Skeletal muscle satellite cell (primary cell): ENCODE results near the gene KCNMB1.

Source experiments
- H3K27me3 ChIP-seq: 2 replicates; pipeline ENCODE4 v1.7.0; 2013; ENCODE audit warnings: low read length; ENCODE audit not compliant: control insufficient read depth, insufficient read depth
- H3K36me3 ChIP-seq: 2 replicates; pipeline ENCODE4 v1.7.0; 2013; ENCODE audit warnings: mild to moderate bottlenecking, control low read depth, low read length; ENCODE audit not compliant: insufficient read depth
- H3K4me1 ChIP-seq: 2 replicates; pipeline ENCODE4 v1.7.0; 2013; ENCODE audit warnings: low read length; ENCODE audit not compliant: control insufficient read depth, insufficient read depth
- H3K4me2 ChIP-seq: 2 replicates; pipeline ENCODE4 v1.7.0; 2013; ENCODE audit warnings: mild to moderate bottlenecking, low read length
- H3K4me3 ChIP-seq: 2 replicates; pipeline ENCODE4 v1.7.0; 2013; ENCODE audit warnings: low read length
- H3K9ac ChIP-seq: 2 replicates; pipeline ENCODE4 v1.7.0; 2013; ENCODE audit warnings: mild to moderate bottlenecking, low read depth, low read length, moderate library complexity
- H3K9me3 ChIP-seq: replicated peaks from 2 replicates; pipeline ENCODE4 v1.7.0; 2013; ENCODE audit warnings: mild to moderate bottlenecking, control low read depth, low read length

KCNMB1 gene

DNA sequence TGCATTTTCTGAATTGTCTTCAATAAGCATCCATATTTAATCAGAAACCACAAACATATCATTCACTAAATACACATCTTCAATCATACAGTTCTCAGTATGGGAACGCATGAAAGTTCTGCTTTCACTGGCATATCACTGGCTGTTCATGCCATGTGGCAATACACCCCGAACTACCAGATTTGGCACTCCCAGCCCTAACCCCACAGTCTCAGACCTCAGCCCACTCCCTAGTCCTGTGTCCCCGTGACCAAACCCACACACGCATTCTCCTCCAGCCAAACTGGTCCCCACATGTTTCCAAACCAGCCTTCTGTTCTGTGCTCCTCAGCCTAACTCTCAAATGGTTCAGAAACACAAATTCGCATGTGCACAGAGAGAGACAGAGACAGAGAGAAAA, 20.6 kb downstream of the KCNMB1 start:
- H3K4me3 ChIP-seq = no peak overlapping the region
- H3K27me3 ChIP-seq = peaks cover 7% of the 10 kb centered on the region
- H3K9ac ChIP-seq = no peak overlapping the region
- no peaks in the 10 kb centered on the region for H3K36me3 ChIP-seq
- no peaks in the 10 kb centered on the region for H3K4me1 ChIP-seq
- no peak overlapping the region for H3K4me2 ChIP-seq
- no peaks in the 10 kb centered on the region for H3K9me3 ChIP-seq

DNA sequence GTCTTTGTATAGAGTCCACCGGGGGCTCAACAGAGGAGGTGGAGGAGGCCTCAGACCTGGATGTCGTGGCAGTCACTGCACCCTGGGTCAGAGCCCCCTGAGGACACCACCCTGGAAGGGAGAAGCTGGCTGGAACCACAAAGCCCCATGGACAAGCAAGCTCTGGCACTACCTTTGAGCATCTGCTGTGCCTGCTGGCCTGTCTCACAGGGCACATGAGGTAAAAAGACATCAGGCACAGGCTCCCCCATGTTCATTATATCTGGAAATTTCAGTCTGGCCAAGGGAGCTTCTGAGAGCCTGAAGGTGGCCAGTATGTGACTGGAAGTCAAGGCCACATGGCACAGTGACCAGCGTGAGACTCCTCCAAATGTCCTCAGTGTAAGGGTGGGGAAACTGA, 22.9 kb downstream of the KCNMB1 start:
- H3K4me3 ChIP-seq = no peak overlapping the region
- no peak overlapping the region for H3K9ac ChIP-seq
- no peaks in the 10 kb centered on the region for H3K36me3 ChIP-seq
- H3K4me1 ChIP-seq = no peaks in the 10 kb centered on the region
- peaks cover 7% of the 10 kb centered on the region for H3K27me3 ChIP-seq
- H3K9me3 ChIP-seq = no peaks in the 10 kb centered on the region
- H3K4me2 ChIP-seq = no peak overlapping the region

DNA sequence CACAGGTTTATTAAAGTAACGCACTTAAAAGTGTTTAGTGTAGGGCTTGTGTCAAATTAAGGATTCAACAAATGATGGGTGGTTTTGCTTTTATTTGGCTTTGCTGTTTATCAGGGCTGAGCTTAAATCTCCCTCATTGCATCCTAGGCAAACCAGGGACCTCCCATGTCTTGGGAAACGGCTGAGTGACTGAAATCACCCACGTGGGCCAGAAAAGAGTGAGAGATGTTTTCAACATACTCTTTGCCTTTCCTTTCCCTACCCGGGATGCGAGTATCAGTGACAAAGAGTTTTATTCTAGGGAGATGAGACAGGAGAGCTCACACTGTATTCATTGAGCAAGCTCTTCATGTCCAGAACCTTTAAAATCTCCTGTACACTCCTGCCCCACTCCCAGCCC, 23.3 kb downstream of the KCNMB1 start:
- no peak overlapping the region for H3K9ac ChIP-seq
- peaks cover 5% of the 10 kb centered on the region for H3K27me3 ChIP-seq
- H3K4me1 ChIP-seq = no peaks in the 10 kb centered on the region

DNA sequence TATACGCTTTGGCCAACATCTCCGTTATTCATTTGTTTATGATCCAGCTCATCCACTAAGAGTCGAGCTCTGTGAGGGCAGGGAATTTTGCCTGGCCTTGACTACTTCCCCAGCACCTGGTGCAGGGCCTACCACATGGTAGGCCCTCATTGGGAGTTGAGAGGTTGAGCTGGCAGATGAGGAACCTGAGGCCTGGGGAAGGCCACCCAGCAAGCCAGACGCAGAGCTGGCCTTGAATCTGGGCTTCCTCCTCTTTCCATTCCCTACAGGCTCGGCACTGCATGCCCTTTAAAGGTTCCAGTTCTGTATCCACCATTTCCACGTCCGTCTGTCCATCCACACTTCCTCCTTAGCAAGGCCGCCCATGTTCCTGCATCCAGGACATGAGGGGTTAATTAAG, 24.2 kb downstream of the KCNMB1 start:
- no peak overlapping the region for H3K4me2 ChIP-seq
- no peak overlapping the region for H3K9ac ChIP-seq
- H3K9me3 ChIP-seq = no peaks in the 10 kb centered on the region
- H3K27me3 ChIP-seq = no peaks in the 10 kb centered on the region
- H3K36me3 ChIP-seq = no peaks in the 10 kb centered on the region
- no peak overlapping the region for H3K4me3 ChIP-seq
- H3K4me1 ChIP-seq = no peaks in the 10 kb centered on the region

More for the DNA sequence above, 23.3 kb downstream of the KCNMB1 start:
- Histone ChIP-seq H3K9me3 (no peaks in the 10 kb centered on the region), H3K4me3 (no peak overlapping the region), H3K36me3 (no peaks in the 10 kb centered on the region), H3K4me2 (no peak overlapping the region)

DNA sequence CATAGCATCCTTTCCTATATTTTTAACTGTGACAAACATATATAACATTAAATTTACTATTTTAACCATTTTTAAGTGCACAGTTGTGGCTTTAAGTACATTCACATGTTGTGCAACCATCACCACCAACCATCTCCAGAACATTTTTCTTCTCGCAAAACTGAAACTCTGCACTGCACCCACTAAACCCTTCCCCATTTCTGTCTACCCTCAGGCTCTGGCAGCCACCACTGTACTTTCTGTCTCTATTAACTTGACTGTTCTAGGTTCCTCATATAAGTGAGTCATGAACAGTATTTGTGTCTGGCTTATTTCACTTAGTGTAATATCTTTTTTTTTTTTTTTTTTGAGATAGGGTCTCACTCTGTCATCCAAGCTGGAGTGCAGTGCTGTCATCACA, 25.5 kb downstream of the KCNMB1 start:
- H3K4me1 ChIP-seq = no peaks in the 10 kb centered on the region
- no peak overlapping the region for H3K9ac ChIP-seq
- no peak overlapping the region for H3K4me3 ChIP-seq
- H3K27me3 ChIP-seq = no peaks in the 10 kb centered on the region
- H3K9me3 ChIP-seq = no peaks in the 10 kb centered on the region
- no peaks in the 10 kb centered on the region for H3K36me3 ChIP-seq
- no peak overlapping the region for H3K4me2 ChIP-seq

DNA sequence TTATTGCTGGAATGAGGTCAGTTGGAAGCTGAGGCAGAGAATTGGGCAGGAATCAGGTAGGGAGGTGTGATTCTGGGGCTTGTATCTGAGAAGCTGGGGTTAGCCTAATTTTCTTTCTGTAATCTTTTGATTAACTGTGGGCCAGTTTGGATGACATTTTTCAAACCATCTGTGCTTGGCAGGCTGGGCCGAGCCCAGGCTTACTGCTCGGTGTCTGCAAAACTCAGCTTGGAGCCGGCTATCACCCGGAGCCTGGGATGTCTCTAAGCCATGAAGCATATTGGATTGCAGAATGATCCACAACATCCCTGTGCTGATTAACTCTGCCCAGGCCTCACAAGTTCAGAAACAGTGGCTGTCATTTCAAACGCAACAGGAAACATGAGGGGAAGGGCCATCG, 26.5 kb downstream of the KCNMB1 start:
- Histone ChIP-seq H3K4me1 (no peaks in the 10 kb centered on the region), H3K4me2 (no peak overlapping the region), H3K27me3 (no peaks in the 10 kb centered on the region), H3K9me3 (no peaks in the 10 kb centered on the region), H3K9ac (no peak overlapping the region), H3K36me3 (no peaks in the 10 kb centered on the region), H3K4me3 (no peak overlapping the region)

DNA sequence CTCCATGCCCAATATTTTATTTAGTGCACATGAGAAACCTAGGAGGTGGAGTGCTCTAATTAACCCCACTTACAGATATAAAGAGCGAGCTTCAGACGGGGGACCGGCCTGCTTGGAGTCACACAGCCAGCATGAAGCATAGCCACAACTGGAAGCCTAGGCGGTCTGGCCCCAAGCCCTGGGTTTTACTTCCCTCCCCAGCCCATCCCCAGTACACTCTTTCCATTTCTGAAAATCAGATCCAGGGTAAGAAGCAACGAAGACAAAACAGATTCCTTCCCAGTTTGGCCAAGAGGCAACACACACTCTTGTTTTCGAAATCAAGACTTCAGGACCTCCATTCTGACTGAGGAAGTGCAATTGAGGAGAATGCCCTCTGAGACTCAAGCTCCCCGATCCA, 27.1 kb downstream of the KCNMB1 start:
- no peak overlapping the region for H3K9ac ChIP-seq
- no peak overlapping the region for H3K4me2 ChIP-seq
- no peaks in the 10 kb centered on the region for H3K36me3 ChIP-seq
- no peaks in the 10 kb centered on the region for H3K27me3 ChIP-seq
- H3K4me1 ChIP-seq = no peaks in the 10 kb centered on the region
- H3K4me3 ChIP-seq = no peak overlapping the region
- H3K9me3 ChIP-seq = no peaks in the 10 kb centered on the region

DNA sequence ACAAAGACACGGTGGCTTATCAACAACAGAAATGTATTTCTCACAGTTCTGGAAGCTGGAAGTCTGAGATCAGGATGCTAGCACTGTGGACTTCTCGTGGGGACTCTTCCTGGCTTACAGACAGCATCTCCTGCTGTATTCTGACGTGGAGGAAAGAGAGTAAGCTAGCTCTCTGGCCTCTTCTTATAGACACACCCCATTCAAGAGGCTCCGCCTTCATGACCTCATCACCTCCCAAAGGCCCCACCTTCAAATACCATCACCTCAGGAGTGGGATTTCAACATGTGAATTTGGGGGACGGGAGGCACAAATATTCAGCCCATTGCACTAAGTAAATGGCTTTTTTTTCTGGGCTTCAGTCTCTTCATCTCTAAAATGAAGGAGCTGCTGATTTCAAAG, 27.6 kb downstream of the KCNMB1 start:
- H3K4me2 ChIP-seq = no peak overlapping the region
- no peak overlapping the region for H3K4me3 ChIP-seq
- H3K4me1 ChIP-seq = no peaks in the 10 kb centered on the region
- no peaks in the 10 kb centered on the region for H3K36me3 ChIP-seq
- H3K9ac ChIP-seq = no peak overlapping the region
- no peaks in the 10 kb centered on the region for H3K27me3 ChIP-seq
- H3K9me3 ChIP-seq = no peaks in the 10 kb centered on the region

DNA sequence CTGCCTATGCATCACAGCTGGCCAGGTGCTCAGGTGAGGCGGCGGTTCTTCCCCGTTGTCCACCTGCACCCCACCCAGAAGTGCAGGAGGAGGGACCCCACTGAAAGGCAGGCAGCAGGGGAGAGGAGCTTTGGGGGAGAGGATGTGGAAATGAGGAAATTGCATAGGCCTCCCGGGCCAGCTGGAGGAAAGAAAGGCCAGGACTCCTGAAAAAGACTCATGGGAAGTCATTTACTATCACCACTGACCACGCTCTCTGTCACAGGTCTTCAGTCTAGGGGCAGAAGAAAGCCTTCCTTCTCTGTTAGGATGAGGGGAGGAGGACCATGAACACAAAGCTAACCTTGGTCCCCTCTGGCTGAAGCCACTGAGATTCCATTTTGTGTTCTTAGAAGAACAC, 28.1 kb downstream of the KCNMB1 start:
- Histone ChIP-seq H3K9me3 (no peaks in the 10 kb centered on the region), H3K27me3 (peaks cover 2% of the 10 kb centered on the region), H3K36me3 (no peaks in the 10 kb centered on the region), H3K4me3 (no peak overlapping the region), H3K9ac (no peak overlapping the region), H3K4me1 (no peaks in the 10 kb centered on the region), H3K4me2 (no peak overlapping the region)

DNA sequence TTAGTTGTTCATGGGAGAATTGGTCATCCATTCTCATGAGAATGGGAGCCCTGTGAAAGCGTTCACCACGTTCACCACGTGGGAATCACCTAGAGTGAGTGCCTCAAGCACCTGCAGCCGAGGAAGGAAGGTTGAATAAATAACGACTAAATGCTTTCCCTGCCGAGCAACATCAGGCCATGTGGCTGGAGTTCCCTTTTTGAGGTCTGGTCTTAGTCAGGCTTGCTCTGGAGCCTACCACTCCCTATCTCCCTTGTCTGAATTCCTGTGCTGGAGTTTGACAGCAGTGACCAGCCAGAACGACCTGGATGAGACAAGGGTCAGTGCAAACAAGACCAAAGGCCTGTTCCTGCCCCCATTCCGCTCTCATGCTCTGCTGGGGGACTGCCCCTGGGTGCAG, 28.5 kb downstream of the KCNMB1 start:
- no peak overlapping the region for H3K9ac ChIP-seq
- no peaks in the 10 kb centered on the region for H3K4me1 ChIP-seq
- H3K4me2 ChIP-seq = no peak overlapping the region
- H3K27me3 ChIP-seq = peaks cover 6% of the 10 kb centered on the region
- no peaks in the 10 kb centered on the region for H3K9me3 ChIP-seq
- no peak overlapping the region for H3K4me3 ChIP-seq
- H3K36me3 ChIP-seq = no peaks in the 10 kb centered on the region

DNA sequence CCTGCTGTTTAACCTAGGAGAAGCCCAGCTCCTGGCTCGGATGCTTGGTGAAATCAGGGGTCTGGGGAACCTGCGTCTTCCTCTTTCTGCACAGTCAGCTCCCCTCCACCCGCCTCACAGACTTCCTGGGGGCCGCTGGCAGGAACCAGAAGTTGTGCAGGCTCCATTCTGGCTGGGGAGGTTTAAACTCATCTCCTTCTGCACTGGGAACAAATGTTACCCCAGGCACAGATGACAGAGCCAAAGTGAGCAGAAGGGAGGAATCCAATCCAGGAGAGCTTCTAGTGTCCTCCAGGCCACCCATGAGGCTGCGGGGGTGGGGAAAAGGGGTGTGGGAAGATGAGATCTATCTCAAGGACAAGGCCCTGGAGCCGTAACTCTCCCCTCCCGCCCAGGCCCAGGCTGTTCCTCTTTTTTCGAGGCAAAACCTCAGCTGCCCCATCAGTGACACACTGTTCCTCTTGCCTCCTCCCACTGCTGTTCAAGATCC, 31.2 kb downstream of the KCNMB1 start:
- no peaks in the 10 kb centered on the region for H3K9me3 ChIP-seq
- H3K4me2 ChIP-seq = no peak overlapping the region
- H3K4me1 ChIP-seq = no peaks in the 10 kb centered on the region
- no peak overlapping the region for H3K4me3 ChIP-seq
- H3K27me3 ChIP-seq = peaks cover 34% of the 10 kb centered on the region
- H3K36me3 ChIP-seq = no peaks in the 10 kb centered on the region
- H3K9ac ChIP-seq = no peak overlapping the region

DNA sequence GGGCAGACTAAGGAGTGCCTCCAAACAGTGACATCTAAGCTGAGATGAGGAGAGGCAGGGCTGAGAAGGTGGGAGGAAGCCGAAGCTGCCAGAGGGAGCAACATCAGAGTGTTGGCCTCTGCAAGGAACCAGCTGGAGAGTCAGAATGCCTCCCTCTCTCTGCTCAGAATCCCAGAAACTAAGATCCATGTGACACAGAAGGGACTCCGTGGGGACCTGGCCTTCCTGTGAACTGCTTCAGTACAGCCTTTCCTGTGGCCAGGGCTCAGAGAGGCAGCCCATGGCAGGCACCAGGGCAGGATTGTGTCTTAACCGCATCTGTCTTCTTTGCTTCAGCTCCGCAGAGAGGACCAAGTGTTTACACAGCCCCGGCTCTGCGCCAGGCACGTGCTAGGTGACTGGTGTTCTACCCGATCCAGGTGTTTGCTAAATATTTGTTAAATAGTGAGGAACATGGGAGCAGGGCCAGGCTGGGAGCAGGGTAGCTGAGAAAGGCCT, 33.5 kb downstream of the KCNMB1 start:
- no peak overlapping the region for H3K4me2 ChIP-seq
- no peaks in the 10 kb centered on the region for H3K36me3 ChIP-seq
- H3K27me3 ChIP-seq = peaks cover 45% of the 10 kb centered on the region
- H3K9ac ChIP-seq = no peak overlapping the region
- no peaks in the 10 kb centered on the region for H3K9me3 ChIP-seq
- no peak overlapping the region for H3K4me3 ChIP-seq
- H3K4me1 ChIP-seq = no peaks in the 10 kb centered on the region
